ENCODE data around the gene MUC5B. TPM values are rescaled to one million over a fixed set of nuclear protein-coding genes. Genes with fewer than 3 reads are reported as not detected.
A peak's percentile ranks its signal among the peaks of the same experiment; 100 is the strongest.

Gene MUC5B
- total RNA-seq, 4 donors from 2014 or later, result 0.22 to 0.61 (median 0.29) TPM; not detected in 1

GRCh38 chr11:1192741-1193325 lies 30.0 kb upstream of the MUC5B start:
- 86 to 91% methylated on average over 13 to 14 of the region's 17 CpGs for WGBS, 2 donors
- peak in 1 of 2 donors; percentile 65 for DNase-seq (ENCODE audit: low spot score in 2 of 2)

GRCh38 chr11:1193326-1194230 lies 29.3 kb upstream of the MUC5B start:
- no peak overlapping the region for H3K4me3 ChIP-seq (ENCODE audit: low read depth, poor library complexity, severe bottlenecking)
- intact Hi-C loops (cut with DNase I; ENCODE audit: low total_unique reads), result no loop called here
- TF ChIP-seq POLR2A (IDR thresholded peaks at IDR 0.05) (no peak), CTCF (IDR thresholded peaks at IDR 0.05) (no peak)
- WGBS, 2 donors, result 83 to 85% methylated on average over 41 to 43 of the region's 43 CpGs
- peak in 1 of 2 donors; percentile 82 for DNase-seq (ENCODE audit: low spot score in 2 of 2)

More at GRCh38 chr11:1192741-1193325, 30.0 kb upstream of the MUC5B start:
- TF ChIP-seq POLR2A (IDR thresholded peaks at IDR 0.05) (no peak), CTCF (IDR thresholded peaks at IDR 0.05) (no peak)
- no peak overlapping the region for H3K4me3 ChIP-seq (ENCODE audit: low read depth, poor library complexity, severe bottlenecking)
- intact Hi-C loops (cut with DNase I; ENCODE audit: low total_unique reads), result no loop called here

- intact Hi-C loops (cut with DNase I; ENCODE audit: low total_unique reads), result no loop called here
These were observed 28.5 kb upstream of the MUC5B start for GRCh38 chr11:1194231-1194976.

GRCh38 chr11:1194977-1195681 lies 27.7 kb upstream of the MUC5B start:
- 85 to 88% methylated on average over 32 of the region's 32 CpGs for WGBS, 2 donors
- peak in 1 of 2 donors; percentile 72 for DNase-seq (ENCODE audit: low spot score in 2 of 2)
- TF ChIP-seq CTCF (IDR thresholded peaks at IDR 0.05) (no peak), POLR2A (IDR thresholded peaks at IDR 0.05) (no peak)

More at GRCh38 chr11:1194231-1194976, 28.5 kb upstream of the MUC5B start:
- H3K4me3 ChIP-seq (ENCODE audit: low read depth, poor library complexity, severe bottlenecking), result no peak overlapping the region
- peak in 1 of 2 donors; percentile 81 for DNase-seq (ENCODE audit: low spot score in 2 of 2)
- WGBS, 2 donors, result 91 to 96% methylated on average over 40 to 57 of the region's 59 CpGs
- no peak for TF ChIP-seq POLR2A (IDR thresholded peaks at IDR 0.05)
- TF ChIP-seq CTCF (IDR thresholded peaks at IDR 0.05), result no peak

More at GRCh38 chr11:1194977-1195681, 27.7 kb upstream of the MUC5B start:
- intact Hi-C loops (cut with DNase I; ENCODE audit: low total_unique reads), result no loop called here
- no peak overlapping the region for H3K4me3 ChIP-seq (ENCODE audit: low read depth, poor library complexity, severe bottlenecking)
